Measurements from ENCODE around the gene AUTS2.

AUTS2 gene

DNA sequence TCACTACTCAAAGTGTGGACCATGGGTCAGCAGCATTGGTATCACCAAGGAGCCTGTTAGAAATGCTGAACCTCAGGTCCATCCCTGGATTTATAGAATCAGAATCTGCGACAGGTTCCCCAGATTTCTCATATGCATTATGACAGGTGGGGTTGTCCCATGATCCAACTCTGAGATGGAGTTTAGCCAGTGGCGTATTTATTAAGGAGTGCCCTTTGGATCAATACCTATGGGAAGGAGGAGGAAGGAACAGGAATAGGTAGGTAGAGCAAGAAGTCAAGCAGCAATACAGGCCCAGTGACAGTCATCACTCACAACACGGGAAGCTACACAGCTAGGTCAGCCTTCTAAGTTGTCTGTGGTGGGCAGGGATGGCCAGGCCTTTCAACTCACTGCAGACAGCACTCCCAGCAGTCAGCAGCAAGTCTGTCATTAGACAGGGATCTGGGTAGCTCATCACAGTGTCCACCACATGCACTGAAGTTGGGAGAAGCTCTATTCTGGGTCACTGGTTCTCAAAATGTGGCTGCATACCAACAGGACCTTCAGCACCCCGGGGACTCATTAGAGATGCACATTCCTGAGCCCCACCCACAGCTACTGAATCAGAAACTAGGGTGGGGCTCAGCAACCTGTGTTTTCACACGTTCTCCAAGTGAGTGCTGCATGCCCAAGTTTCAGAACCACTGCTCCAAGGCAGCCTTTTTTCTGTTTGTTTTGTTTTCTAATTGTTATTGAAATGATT is 1001.3 kb downstream of the AUTS2 start:
- DNase-seq: no peak

DNA sequence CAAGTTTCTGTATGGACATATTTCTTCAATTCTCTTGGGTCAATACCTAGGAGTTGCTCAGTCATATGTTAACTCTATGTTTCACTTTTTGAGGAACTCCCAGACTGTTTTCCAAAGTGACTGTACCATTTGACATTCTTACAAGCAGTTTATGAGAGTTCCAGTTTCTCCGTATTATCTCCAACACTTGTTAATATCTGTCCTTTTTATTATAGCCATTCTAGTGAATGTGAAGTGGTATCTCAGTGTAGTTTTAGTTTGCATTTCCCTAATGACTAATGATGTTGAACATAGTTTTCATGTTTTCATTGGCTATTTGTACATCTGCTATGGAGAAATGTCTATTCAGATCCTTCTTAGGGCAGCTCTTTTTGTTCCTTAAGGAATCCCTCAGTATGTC is 1002.7 kb downstream of the AUTS2 start:
- no peak for DNase-seq

DNA sequence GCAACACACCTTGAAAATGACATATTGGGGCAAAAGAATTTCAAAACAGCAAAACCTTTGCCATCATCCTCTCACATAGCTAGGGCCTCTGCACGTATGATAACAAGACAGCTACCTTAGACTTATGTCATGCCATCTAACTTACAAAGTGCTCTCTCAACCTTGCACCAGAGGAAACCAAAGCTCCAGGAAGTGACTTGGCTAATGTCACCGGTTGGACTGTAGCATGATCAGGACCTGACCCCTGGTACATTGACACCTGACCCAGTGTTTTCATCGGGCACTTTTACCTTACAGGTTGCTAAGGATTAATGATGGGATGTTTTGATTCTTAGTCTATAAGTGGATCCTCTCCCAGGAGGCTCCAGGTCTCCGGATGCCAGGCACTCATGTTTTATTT is 1003.8 kb downstream of the AUTS2 start:
- DNase-seq: no peak

DNA sequence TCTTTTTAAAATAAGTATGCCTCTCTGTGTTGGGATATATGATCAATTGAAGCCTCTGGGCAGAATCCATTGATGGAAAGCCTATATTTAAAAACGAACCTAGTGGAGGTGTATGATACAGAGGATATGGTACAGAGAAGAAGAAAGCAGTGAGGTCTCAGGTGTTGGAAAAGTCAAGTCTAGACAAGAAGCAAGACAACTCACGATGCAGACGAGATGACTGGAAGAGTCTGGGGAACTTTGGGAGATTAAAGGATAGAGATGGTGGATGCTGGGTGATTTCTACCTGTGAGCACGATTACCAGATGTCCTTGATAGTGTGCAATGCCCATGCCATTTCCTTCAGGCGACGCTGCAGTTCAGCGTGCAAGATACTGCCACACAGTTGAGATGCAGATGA is 1009.0 kb downstream of the AUTS2 start:
- no peak for DNase-seq

DNA sequence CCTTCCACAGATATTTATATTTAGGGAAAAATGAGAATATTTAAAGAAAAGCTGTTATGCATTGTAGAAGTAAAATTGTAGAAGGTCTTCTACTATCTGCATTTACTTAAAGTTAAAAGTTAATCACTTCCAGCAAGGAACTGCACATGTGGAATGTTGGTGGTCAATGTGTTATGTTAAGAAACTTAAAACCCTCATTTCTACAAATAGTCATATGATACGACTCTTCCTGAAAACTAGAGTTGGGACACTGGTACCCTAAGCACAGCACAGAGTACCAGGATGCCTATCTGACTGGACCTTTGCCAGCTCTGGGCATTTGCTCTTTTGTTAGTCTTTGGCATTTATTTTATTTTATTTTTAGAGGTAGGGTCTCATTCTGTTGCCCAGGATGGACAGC is 1009.5 kb downstream of the AUTS2 start:
- no peak for DNase-seq

DNA sequence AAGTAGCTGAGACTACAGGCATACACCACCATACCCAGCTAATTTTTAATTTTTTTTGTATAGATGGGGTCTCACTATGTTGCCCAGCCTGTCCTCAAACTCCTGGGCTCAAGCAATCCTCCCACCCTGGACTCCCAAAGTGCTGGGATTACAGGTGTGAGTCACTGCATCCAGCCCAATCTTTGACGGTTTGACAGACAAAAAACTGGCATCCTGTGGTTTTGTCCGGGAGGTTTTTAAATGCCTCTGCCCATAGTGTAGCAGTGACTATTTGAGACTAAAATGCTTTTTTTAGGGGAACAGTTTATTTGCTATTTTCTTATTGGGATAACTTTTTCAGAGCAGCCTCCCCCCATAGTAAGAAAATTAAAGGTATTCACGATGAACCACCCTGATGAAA is 1010.0 kb downstream of the AUTS2 start:
- DNase-seq: no peak

DNA sequence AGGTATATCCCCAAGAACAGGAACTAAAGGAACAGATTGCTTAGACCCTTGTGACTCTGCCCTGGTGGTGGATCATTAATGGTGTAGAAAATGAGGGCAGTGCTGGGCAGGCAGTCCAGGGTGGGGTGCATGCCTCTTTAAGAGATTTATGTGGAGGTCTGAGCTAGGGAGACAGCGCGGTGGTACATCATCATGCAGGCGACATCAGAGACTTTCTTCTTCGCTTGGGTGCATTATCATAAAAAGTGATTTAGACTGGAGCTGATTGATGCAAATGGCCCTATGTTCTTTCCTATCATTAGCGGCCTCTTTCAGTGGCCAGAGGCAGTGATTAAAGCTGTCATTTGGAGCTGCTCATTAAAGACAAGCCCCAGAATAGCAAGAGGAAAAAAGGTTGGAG is 1014.5 kb downstream of the AUTS2 start:
- DNase-seq: no peak

DNA sequence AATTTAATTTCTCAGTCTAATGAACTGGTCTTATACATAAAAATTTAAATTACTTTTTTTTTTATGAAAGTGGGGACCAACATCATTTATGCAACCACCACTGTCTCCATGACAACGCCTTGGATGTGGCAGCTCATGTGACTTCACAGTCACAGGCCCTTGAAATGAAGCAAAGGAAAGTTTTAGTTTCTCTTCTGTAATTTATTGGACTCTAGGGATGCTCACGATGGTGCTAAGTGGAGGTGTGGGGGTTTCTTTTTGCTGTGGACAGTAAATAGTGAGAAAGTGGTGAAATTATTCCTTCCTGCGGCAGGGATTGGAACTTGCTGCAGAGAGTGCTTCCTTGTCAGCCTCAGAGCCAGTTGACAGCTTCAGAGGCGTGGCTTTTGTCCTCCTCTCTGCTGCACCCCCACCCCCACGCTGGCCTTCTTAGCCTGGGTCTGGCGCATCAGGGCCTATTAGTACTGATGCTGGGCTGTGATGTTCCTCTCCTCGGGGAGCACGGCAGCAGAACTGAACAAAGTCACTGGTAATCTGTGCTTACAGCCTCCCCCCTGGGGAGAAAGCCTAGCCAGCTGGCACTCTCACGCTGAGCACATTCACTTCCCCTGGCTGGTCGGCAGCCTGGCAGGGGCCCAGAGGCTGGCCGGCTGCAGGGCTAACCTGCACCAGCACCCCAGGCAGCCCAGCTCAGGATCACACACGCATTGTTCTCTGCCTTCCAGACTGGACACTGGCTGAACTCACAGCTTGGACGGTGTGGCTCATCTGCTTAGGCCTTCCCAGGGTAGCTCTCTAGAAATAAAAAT is 1016.2 kb downstream of the AUTS2 start:
- DNase-seq: no peak

DNA sequence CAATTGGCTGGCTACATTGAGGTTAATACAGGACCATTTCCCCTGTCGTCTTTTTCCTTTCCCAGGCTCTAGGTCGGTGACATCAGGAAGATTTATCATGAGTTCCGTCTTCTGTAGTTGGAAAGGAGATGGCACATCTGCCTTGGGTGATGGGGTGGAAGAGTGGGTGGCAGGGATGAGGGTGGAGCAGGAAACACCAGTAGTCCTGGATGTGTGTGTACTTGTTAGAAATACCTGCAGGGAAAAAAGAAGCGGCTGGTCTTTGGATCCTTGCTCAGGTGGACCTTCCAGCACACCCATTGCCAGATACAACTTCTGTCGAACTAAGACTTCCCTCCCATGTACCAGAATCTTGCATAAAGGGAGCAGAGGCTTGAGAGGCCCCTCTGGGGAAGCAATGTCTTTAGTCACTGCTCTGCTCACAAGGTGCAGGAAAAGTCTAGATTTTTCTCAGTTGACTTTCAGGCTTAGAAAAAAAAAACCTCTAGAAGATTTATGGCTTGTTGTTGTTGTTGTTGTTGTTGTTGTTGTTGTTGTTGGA is 1016.9 kb downstream of the AUTS2 start:
- DNase-seq: no peak

DNA sequence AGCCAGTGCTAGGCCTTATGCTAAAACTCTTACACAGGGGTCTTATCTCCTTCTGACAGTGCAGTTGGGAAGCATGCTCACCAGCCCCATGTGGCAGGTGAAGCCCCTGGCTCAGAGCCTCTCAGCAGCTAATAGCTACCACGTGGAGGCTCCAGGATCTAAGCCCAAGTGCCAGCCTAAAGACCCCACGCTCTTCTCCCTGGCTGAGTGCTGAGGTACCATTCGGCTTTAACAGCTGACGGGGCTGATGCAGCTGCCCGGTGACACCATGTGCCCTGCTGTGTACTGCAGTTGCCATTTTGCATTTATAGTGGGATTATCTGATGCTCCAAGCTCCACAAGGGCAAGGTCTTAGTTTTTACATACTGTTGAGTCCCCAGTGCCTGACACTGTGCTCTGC is 1017.9 kb downstream of the AUTS2 start:
- DNase-seq: no peak

DNA sequence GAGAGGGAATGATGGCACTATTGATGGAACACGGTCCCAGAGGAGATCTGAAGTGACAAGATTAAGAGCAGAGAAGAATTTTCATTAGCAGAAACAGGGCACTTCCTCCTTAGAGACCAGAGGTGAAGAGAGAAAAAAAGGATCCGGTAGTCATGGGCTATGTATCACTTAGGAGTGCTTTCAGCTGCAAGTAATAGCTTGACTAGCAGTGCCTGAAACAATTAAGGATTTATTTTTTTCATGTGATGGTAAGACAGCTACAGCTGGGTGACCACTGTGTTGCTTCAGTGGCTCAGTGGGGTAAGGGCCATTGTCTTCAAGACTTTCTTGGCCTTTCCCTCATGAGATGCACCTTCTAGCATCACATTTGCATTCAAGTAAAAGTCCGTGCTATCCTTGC is 1018.5 kb downstream of the AUTS2 start:
- DNase-seq: no peak

DNA sequence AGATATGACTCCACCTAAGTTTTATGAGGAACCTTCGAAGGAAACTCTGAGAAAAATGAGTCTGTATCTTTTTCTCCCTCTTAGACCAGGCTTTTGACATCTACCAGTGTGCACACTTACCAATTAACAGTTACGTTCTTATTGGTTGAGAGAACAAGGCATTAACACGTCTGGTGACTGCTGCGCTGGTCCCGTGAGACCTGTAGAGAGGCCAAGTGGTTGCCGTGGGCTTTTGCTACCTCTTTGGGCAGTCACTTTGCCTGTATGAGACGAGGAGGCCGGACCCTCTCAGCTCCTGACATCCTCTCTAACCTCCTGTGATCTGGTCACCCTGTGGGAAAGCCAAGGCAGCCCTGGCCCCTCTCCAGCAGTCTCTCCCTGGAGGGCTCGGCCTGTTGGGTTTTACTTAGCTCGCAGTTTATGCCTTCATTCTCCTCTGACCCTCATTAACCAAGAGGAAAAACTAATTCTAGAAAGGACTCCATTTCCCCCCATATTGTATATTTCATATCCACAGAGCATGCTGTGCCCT is 1019.8 kb downstream of the AUTS2 start:
- no peak for DNase-seq

DNA sequence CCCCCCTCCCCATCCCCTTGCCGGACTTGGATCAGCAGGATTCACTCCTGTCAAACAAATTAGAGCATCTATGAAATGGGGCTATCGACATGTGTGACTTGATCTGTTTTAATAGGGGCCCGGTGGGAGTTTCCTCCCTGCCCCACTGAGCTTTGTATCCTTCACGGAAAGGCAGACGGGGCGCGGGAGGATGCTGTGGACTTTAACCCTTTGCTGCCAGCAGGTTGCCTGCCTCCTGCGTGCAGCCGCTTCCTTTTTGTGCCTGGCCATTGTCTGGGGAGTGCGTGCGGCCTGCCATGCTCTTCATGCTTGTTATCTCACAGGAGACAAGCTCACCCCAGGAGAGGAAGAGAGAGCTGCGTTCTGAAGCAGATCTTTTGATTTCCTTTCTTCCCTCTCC is 1020.9 kb downstream of the AUTS2 start:
- no peak for DNase-seq

DNA sequence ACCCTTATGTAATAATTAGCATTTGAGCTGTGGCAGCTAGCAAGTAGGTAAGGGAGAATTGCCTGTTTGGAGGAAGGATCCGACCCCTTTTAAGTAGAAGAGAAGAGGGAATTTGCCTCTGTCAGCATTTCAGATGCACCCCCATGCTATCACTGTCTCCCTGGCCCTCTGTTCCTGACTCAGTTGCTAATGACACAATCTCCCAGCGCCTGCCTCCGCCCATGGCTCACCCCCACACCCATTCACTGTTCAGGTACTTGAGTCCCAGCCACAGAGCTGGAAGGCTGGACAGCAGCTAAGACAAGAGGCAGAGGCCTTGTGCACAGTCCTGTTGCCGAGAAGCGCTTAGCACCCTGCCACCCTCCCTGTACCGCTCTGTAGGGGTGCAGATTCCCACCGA is 1021.4 kb downstream of the AUTS2 start:
- DNase-seq: no peak

DNA sequence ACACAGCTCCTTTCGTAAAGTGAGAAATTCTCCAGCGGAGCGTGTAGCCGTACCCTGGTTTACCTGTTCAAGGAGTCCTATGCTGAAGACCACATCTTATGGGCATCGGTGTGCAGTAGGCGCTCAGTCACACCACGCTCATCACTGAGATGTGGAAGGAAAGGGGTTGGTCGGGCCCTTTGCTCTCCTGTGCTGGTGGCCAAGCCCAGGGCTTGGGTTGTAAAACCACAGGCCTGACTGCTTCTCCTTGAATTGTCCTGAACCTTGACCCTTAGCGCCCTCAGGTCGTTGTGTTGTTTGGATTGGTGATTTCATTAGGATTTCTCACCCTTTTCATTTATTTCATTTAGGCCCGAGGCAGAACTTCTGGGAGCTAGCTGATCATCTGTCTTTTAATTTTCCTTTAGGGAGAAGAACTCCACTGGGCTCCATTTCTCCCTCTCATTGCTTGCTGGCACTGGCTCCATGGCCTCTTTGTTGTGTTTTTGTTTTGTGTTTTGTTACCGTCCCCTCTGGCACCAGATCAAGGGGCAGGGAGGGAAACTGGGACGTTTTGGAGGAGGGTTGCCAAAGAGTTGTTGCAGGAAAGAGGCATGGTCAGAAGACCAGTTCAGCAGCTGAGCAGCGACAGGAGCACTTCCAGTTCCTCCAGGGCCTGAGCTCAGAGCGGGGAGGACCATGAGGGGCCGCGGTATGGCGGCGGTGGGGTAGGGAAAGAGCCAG is 1022.2 kb downstream of the AUTS2 start:
- DNase-seq: no peak

DNA sequence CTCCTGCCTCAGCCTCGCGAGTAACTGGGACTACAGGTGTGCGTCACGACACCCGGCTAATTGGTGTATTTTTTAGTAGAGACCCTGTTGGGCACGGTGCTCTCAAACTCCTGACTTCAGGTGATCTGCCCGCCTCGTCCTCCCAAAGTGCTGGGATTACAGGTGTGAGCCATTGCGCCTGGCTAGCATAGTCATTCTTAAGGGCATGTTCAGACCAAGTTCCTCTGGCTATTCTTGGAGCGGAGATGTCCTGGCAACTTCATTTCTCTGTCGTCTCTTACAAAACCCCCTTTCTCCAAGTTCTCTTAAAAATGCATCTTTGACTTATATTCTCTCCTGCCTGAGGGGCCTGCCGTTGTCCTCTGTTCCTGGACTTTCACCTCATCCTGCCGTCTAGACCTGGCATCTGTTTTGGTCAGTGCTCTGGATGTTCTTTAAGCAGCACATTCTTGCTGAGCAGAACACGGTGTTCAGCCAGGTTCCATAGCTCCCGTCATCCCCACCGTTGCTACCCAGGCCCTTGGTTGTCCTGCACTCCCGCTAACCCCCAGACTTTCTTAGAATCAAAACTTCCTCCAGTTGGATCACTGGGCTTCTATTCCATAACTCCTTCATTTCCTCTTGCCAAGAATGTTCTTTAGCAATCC is 1023.8 kb downstream of the AUTS2 start:
- DNase-seq: no peak

DNA sequence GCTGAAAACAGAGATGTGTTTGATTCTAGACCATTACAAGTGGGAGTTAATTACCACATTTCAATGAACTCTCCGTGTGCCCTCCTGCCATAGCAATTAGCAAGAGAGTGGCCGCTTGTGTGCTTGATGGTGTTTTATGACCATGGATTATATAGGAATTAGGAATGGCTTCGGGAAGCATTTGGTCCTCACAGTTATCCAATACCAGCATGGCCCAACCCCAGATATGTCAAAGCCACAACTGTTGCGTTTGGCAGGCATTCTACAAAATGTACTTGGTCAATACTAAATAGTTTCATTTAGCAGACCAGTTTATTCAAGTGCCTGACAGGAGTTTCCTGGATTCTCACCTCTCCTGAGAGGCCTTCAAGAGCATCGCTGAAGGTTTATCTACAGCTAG is 1024.7 kb downstream of the AUTS2 start:
- no peak for DNase-seq

DNA sequence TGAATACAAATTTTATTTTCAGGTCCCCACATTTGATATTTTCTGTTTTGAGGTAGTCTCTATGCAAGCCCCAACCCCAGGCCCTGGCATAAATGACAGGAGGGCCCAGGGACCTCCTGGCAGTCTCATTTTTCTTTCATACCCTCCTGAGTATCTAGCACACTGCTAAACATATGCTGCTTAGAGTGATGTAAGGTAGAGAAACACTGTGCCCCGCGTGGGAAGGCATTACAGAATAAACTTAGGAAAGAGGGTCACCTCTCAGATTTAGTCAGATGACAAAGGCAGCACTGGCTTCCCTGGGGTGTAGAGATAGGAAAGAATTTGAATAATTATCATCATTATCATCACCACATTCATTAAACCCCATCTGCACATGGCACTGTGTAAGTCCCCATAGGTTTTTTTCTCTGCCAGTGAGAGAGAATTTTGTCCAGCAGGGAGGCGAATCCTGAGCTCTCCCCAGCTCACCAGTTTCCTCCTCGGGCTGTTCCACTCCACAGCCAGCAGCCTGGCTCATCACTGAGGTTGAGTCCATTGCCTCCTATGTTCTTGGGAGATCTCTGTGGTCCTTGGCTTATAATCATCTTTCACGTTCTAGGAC is 1026.3 kb downstream of the AUTS2 start:
- no peak for DNase-seq

DNA sequence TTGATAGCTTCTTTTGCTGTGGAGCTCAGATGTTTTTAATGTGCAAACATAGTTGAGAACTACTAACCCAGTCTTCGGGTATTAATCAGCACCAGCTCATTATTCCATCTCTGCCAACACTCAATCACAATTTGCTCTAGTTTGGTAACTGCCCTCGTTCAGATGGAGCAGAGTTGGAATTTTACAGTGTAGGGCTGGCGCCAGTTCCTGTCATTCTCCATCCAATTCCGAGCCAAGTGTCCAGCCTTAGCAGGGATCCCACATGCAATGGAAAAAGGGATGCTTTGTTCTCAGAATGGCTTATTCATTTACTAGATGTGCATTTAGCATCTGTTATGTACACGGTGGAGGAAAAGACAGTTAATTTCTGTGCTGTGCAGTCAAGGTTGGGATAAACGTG is 1029.2 kb downstream of the AUTS2 start:
- no peak for DNase-seq

DNA sequence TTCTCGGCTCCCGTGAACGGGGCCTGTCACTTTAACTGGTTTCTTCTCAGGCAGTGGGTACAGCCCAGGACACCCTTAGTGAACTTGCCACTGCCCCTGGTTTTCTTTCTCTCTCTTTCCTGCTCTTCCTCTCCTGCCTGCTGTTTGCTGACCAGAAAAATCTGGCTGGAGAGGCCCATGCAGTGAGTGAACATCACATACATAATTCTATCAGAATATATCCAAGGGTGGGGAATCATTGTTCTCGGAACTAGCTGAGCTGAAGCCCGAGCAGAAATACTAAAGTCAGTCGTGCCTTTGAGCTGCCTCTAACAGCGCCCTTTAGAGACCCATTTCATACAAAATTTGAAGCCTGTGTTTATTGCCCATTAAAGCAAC is 1032.2 kb downstream of the AUTS2 start:
- DNase-seq: no peak

DNA sequence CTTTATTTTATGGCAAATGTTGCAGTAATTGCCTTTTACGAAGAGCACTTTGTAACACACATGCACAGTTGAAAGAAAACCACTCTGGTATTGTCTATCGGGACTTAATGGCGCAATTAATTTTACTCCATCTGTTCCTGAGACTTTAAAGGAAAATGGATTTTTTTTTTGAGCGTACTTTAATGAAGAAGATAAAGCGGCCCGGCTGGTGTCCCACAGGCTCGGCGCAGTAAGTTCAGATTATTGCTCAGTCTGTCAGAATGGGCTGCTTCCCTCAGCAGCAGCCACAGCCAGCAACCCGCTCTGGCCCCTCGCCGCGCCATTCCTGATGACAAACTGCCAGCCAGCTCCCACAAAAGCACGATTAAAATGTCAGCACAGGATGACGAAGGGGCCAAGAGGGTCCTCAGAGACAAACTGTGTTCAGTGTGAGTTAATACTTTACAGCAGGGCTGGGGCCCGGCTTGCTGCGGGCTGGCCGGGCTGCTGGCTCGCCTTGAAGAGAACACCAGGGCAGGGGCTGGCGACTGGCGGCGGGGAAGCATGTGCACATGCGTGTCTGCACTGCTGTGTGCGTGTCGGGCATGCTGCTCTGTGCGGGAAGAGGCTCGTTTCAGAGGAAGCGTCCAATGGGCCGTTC is 1032.7 kb downstream of the AUTS2 start:
- DNase-seq: no peak

DNA sequence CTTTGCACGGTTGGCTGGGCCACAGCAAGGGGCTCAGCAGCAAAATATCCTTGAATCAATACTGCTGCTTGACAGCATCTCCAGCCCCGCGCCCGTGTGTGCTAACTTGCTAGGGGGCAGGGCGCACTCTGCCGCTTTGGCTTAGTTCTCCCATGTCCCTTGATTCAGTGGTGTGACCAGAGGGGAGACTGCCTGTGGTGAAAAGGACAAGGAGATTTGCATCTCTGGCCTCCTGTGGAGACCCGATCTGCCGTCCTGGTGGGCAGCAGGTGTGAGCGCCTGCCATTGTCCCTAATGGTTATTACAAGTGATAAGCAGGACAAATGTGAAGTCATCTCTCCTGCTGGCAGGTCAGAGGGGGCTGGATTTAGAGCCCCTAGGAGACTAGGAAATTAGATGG is 1033.4 kb downstream of the AUTS2 start:
- no peak for DNase-seq

Measured in activated CD8-positive, alpha-beta memory T cell treated with anti-CD3 and anti-CD28 coated beads, Interleukin-2, amount 50 U/mL, for 48 hours (primary cell).